HG02571 (cell line): Measurements from ENCODE around the gene AOPEP.
A peak's percentile ranks its signal among the peaks of the same experiment; 100 is the strongest.

Experiments used
- ATAC-seq: cut with Tn5 transposase; IDR thresholded peaks from one replicate; pipeline ENCODE4 v1.9.1; 2021; ENCODE audit warnings: mild to moderate bottlenecking, moderate library complexity; ENCODE audit not compliant: unreplicated experiment

Gene AOPEP

DNA sequence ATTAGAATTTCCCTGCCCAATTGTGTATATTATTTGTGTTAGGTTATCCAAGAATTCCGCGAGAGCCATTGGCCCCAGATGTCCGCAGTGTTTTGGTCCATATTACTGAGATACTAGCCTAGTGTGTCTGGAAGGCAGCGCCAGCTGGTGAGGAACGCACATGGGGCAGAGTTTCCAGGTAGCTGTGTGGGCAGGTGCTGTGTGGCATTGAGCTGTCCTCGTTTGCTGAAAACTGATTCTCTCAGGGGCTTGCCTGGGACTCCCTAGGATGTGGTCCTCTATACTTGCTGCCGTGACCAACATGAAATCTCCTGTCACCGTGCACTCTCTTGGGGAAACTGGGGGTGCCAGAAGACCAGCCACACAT, 302.3 kb downstream of the AOPEP start:
- no peak for ATAC-seq

DNA sequence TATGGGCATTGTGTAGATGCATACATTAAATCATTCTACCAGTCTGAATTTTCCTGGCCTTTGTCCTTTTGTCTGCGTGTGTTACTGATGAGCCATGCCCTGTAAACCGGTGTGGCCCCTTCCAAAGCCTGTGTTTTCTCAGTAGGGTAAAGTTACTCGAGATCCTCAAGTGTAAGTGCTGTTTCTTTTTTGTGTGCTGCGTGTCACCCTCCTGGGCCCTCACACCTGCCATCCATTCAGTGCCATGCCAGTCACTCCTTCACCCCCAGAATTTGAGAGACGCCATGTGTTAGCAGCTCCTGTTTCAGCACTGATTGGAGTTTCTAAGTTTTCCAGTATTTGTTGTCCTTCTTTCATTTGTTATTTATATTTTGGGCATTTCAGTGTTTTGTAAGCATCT, 302.8 kb downstream of the AOPEP start:
- ATAC-seq: no peak

GRCh38 chr9:95029720-95030119, 303.2 kb downstream of the AOPEP start:
- no peak for ATAC-seq

- no peak for ATAC-seq
These were observed 303.8 kb downstream of the AOPEP start for GRCh38 chr9:95030344-95030743.

GRCh38 chr9:95030920-95031642, 304.6 kb downstream of the AOPEP start:
- ATAC-seq: no peak

- no peak for ATAC-seq
These were observed 305.4 kb downstream of the AOPEP start for GRCh38 chr9:95031711-95032461.

DNA sequence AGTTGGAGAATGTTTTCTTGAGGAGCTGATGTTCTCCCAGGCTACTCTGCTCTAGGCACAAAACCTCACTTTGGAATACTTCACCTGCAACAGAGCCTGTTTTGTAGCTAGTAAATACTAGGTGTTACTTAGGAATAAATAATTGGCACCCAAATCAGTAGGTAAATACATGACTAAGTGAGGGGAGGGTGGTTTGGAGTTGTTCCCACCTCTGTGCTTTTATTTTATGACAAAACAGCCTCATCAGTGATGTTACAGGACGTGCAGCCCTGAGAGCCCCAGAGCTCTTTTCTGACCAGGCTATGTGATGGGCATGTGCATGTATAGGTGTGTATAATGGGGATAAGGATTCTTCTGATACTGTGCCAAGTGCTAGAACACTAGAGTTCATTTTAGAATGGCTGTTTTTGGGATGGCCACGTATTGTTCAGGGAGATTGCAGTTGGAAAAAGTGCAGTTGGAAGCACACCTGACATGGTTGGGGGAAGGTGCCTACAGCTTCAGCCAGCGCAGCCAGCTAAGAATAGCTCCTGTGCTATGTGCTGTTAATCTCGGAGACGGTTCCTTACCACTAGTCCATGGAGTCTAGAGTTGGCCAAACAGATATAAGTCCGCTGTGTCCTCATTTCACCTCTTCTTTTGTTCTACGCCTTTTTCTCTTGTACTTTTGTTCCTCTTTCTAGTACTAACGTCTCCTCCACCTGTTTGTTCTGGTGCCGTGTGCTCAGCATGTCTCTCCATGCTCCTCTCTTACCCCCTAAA, 306.3 kb downstream of the AOPEP start:
- ATAC-seq: no peak

GRCh38 chr9:95035846-95036245, 309.3 kb downstream of the AOPEP start:
- ATAC-seq: no peak

DNA sequence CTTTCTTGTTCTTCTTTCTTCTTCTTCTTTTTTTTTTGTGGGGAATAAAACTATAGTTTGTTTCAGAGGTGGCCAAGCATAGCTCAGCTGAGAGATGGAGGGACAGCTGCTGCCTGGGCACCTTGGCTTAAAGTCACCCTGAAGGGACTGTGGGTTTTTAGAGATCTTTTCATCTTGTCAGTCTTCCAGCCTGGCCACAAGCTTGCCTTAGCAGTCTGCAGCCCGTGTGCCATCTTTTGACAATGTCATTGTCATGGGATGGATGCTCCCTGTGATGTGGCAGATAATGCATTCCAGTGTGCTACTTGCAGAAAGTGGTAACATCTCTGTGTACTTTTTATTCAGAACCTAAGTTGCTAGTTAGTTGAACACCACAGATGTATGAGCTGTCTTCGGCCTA, 310.2 kb downstream of the AOPEP start:
- ATAC-seq: no peak

DNA sequence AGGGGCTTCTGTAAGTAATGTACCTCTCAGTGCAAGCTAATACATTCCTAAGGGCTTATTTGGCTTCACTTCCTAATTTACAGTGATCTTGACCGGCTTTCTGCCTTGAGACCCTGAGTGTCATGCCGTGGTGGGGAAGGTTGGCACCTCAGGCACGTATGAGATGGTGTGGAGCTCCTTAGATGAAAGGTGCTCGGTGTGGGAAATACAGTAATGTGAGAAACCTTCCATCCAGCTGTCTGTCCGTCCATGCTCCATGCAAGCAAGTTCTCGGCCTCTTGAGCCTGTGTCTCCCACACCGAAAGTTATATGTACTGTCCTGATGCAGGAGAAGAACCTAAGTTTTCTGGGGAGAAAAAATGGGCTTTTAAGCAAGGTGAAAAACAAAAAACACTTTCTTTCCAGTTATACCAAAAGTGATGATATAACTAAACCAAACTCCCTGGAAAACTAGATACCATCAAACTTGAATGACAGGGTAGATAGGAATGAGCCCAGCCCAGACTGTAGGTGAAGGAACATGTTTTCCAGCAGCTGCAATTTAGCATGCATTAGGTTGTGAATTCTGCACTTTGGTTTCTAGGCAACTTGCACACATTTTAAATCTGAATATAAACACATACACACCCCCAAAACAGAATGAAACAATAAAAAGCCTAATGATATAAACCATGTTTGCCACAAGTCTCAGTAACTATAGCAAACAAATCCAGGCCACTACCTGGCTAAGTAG, 311.5 kb downstream of the AOPEP start:
- ATAC-seq: no peak

DNA sequence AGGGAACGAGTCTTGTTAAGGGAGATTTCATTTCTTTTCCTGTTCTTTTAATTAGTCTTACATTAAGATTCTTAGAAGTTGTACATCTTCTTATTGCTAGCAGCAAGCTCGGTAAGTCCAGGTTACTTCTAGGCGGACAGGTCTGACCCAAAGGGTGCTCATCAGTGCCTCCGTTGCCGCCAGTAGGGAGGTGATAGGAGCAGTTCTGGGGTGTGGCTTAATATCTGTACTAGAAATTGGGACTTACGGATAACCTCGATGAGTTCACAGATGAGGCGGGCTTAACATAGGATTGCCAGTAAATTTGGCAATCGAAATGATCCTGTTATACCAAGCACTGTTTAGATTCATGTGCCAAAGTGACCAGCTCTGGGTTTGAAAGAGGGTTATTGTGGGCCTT, 312.2 kb downstream of the AOPEP start:
- no peak for ATAC-seq

GRCh38 chr9:95040106-95040505, 313.6 kb downstream of the AOPEP start:
- ATAC-seq: no peak

- no peak for ATAC-seq
These were observed 317.3 kb downstream of the AOPEP start for GRCh38 chr9:95043826-95044225.

DNA sequence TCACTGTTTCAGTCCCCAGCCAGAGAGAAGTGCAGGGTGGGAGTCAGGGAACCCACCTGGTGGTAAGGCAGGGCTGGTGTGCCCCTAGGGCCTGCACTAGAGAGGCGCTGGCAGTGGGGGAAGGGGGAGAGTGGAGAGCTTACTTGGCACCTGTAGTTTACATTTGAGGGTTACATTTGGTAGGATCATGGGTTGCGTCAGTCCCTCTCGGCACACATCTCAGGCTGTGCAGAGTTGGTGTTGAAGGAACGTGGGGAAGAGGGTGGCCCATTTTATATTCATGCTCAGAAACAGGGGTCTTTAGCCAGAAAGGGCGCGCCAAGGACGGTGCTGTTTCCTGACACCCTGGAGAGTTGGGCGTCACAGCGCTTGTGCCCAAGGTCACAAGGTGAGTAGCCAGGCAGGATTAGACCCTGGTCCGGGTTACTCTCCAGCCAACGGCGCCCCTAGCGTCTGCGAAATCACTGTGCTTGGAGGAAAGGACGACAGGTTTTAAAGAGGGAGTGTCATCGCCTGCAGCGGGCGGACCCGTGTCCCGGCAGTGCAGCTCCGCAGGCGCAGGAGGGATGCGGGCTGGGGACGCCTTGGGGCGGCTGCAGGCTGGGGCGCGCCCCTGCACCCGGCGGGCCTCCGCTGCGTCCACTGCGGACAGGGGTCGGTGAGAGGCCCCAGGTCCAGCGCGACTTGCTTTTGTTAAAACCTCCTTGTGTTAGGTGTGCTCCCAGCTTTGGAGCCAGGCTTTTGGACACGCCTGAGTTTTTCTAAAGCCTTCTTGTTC, 318.4 kb downstream of the AOPEP start:
- ATAC-seq: no peak

DNA sequence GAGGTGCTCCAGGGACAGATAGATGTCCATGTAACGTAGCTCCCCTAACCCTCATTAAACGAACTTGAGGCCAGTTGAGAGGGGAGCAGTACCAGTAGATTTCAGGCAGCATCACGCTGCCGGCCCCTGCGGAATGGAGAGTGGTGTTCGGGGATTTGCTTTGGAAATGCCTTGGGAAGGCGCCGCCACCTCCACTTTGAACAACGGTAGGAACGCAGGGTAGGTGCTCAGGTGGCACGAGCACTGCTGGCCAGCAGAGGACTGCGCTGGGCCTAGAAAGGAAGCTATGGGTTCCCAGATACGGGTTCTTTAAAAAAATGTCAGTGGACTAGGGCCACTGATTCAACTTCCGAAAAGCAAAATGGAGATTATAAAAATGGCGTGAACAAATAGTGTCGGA, 319.3 kb downstream of the AOPEP start:
- ATAC-seq: no peak

DNA sequence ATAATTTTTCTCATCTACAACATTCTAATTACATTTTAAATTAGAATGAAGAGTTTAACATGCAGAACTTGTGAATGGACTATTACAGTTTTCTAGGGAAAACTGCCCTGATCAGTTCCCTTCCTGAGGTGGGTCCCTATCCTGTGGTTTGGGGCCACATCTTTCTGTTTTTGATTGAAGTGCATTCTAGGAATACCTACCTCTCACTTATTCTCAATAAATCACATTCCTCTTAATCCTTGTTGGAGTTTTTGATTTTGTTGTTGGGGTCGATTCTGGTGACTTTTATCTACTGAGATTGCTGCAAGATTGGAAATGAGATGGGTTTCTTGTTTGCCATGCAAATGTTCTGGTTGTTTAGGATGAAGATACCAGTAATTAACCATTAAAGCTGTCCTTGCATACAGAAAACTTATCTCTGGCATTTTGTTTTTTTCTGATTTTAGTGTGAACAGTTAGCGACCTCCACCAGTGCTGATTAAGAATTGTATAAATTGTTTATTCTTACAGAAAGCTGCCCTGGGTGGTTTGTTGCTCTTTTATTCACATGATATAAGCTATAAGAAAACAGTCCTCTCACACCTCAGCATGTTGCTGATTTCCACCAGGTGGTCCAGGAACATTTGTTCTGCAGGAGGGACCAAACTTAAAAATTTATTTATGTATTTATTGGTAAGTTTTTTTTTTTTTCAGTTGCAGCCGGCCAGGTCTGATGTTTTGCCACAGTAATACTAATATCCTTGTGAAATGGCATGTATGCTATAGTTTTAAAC, 321.1 kb downstream of the AOPEP start:
- no peak for ATAC-seq

DNA sequence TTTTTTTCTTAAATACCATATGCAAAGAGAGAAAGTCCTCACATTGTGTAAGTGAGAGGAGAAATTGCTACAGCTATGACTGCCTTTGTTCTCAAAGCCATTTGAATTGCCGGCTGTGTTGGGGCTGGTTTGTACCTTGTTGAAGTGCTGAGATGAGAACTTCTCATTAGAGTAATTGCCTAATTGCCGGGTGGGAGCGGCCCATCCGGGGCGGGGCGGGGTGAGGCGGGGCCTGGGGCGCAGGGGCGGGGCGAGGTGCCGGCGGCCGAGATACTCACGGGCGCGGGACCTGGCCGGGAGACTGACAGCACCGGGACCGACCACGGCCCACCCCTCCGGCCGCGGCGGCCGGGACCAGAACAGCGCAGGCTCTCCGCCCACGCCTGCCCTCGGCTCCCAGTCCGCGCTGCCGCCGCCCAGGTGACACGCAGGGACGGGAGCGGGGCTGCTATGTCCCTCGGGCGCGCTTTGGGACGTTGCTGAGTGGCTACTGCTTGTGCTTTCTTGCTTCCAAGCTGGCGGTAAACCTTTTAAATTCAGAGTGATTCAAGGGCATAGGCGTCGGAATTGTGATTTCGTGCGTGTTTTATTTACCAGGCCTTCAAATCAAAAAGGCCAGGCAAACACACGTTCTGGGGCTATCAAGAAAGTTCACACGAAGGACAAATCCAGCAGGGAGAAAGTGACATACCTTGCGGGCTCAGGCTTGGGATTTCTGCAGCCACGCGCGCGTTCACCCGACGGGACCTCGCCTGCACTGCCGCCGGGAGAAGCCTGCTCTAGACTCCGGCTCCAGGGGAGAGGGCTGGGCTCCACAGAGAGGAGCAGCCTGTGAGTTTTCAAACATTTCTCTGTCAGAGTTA, 322.0 kb downstream of the AOPEP start:
- ATAC-seq: peak; percentile 85

- no peak for ATAC-seq
These were observed 323.3 kb downstream of the AOPEP start for GRCh38 chr9:95049761-95050160.
